OCI-LY1 (cell line): Measurements from ENCODE around the gene SLC15A1.

Experiments
- H2AFZ ChIP-seq: fragments of 200-600 bp; sonication (generic), shearing (Covaris generic); 2 replicates; pipeline ENCODE4 v1.6.0; 2014; ENCODE audit warnings: antibody characterized with exemption, mild to moderate bottlenecking, low read length
- H3F3A ChIP-seq: fragments of 200-600 bp; sonication (generic), shearing (Covaris generic); 2 replicates; pipeline ENCODE4 v1.6.0; 2014; ENCODE audit warnings: mild to moderate bottlenecking, antibody characterized with exemption, low read length, moderate library complexity; ENCODE audit not compliant: insufficient read depth
- H3K27ac ChIP-seq: fragments of 200-600 bp; sonication (generic); 2 replicates; pipeline ENCODE4 v1.5.1; 2014; ENCODE audit warnings: low read length, mixed run types, mild to moderate bottlenecking, low read depth; ENCODE audit not compliant: poor library complexity, severe bottlenecking
- H3K27me3 ChIP-seq: fragments of 200-600 bp; sonication (generic); 2 replicates; pipeline ENCODE4 v1.6.0; 2014; ENCODE audit warnings: antibody characterized with exemption, mild to moderate bottlenecking, low read length, moderate library complexity; ENCODE audit not compliant: insufficient read depth
- H3K36me3 ChIP-seq: fragments of 200-600 bp; sonication (generic); 2 replicates; pipeline ENCODE4 v1.6.1; 2014; ENCODE audit warnings: mild to moderate bottlenecking, antibody characterized with exemption, low read length, moderate library complexity, mixed read lengths; ENCODE audit not compliant: insufficient read depth
- H3K4me1 ChIP-seq: fragments of 200-600 bp; sonication (generic); 2 replicates; pipeline ENCODE4 v1.5.1; 2014; ENCODE audit warnings: mild to moderate bottlenecking, low read length, moderate library complexity; ENCODE audit not compliant: insufficient read depth, severe bottlenecking
- H3K4me2 ChIP-seq: fragments of 200-600 bp; sonication (generic), shearing (Covaris generic); 2 replicates; pipeline ENCODE4 v1.6.1; 2014; ENCODE audit warnings: low read length
- H3K4me3 ChIP-seq: fragments of 200-600 bp; sonication (generic); 2 replicates; pipeline ENCODE4 v1.5.1; 2014; ENCODE audit warnings: low read length, low read depth, mild to moderate bottlenecking, mixed read lengths; ENCODE audit not compliant: poor library complexity, severe bottlenecking
- H3K79me2 ChIP-seq: fragments of 200-600 bp; shearing (Covaris generic); 2 replicates; pipeline ENCODE4 v1.6.1; 2016; ENCODE audit warnings: mixed run types, low read length, mixed read lengths; ENCODE audit not compliant: insufficient read depth
- H3K9ac ChIP-seq: fragments of 200-600 bp; sonication (generic), shearing (Covaris generic); 2 replicates; pipeline ENCODE4 v1.6.1; 2014; ENCODE audit warnings: mild to moderate bottlenecking, low read length, mixed read lengths
- H3K9me2 ChIP-seq: fragments of 200-600 bp; sonication (generic), shearing (Covaris generic); 2 replicates; pipeline ENCODE4 v1.6.1; 2014; ENCODE audit warnings: low read depth, mild to moderate bottlenecking, low read length, mixed read lengths
- H3K9me3 ChIP-seq: fragments of 200-600 bp; shearing (Covaris generic); 2 replicates; pipeline ENCODE4 v1.6.1; 2014; ENCODE audit warnings: low read length, mixed read lengths
- H4K20me1 ChIP-seq: fragments of 200-600 bp; sonication (generic), shearing (Covaris generic); 2 replicates; pipeline ENCODE4 v1.6.0; 2016; ENCODE audit warnings: mild to moderate bottlenecking, low read length; ENCODE audit not compliant: insufficient read depth
- CTCF ChIP-seq: fragments of 200-600 bp; sonication (generic), shearing (Covaris generic); IDR thresholded peaks from 2 replicates; pipeline ENCODE4 v1.5.1; 2017; ENCODE audit warnings: mild to moderate bottlenecking, antibody characterized with exemption, low read length, moderate library complexity, mixed read lengths
- EZH2 ChIP-seq: fragments of 200-600 bp; sonication (generic), shearing (Covaris generic); IDR thresholded peaks from 2 replicates; pipeline ENCODE4 v1.8.0; 2017; ENCODE audit warnings: borderline replicate concordance, mixed run types, mild to moderate bottlenecking, antibody characterized with exemption, low read length, moderate library complexity, mixed read lengths

Gene SLC15A1

GRCh38 chr13:98676239-98676638 is 76.2 kb downstream of the SLC15A1 start:
- Histone ChIP-seq H3K4me1 (no peaks in the 10 kb centered on the region), H3K9me2 (no peaks in the 10 kb centered on the region), H3K79me2 (no peaks in the 10 kb centered on the region), H3K9ac (no peak overlapping the region), H3K27ac (no peak overlapping the region), H3K36me3 (no peaks in the 10 kb centered on the region), H3K9me3 (no peaks in the 10 kb centered on the region), H3K4me2 (no peak overlapping the region), H3K4me3 (no peak overlapping the region), H3K27me3 (no peaks in the 10 kb centered on the region; the same call in 1 of the 2 replicates), H3F3A (no peaks in the 10 kb centered on the region), H2AFZ (no peak overlapping the region), H4K20me1 (no peaks in the 10 kb centered on the region)
- TF ChIP-seq EZH2 (no peak), CTCF (no peak)

DNA sequence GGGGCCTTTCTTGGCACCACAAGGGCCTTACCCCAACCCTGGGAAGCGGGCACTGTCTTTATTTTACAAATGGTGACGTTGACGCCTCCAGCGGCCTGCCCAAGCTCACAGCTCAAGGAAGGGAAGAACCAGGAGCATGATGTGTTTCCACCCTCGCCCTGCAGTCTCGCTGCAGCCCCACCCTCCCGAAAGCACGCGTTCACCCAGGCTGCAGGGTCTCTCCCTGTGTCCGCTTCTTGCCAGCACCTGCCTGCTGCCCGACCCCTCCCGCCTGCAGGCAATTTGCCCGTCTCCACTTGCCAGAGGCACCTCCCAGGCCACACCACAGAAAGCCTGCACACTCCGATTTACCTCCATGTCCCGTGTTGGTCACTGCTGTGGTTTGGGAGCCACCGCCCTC is 76.6 kb downstream of the SLC15A1 start:
- Histone ChIP-seq H3K4me2 (no peak overlapping the region), H3K79me2 (no peaks in the 10 kb centered on the region), H3K27ac (no peak overlapping the region), H4K20me1 (no peaks in the 10 kb centered on the region), H3K9me2 (no peaks in the 10 kb centered on the region), H3K4me3 (no peak overlapping the region), H2AFZ (no peak overlapping the region), H3F3A (no peaks in the 10 kb centered on the region), H3K9ac (no peak overlapping the region), H3K27me3 (no peaks in the 10 kb centered on the region; the same call in 1 of the 2 replicates), H3K36me3 (no peaks in the 10 kb centered on the region), H3K4me1 (no peaks in the 10 kb centered on the region), H3K9me3 (no peaks in the 10 kb centered on the region)
- TF ChIP-seq EZH2 (no peak), CTCF (no peak)

GRCh38 chr13:98675066-98675465 is 77.4 kb downstream of the SLC15A1 start:
- Histone ChIP-seq H3K27me3 (no peaks in the 10 kb centered on the region; the same call in 1 of the 2 replicates), H3K27ac (no peak overlapping the region), H3K4me2 (no peak overlapping the region), H3K36me3 (no peaks in the 10 kb centered on the region), H3F3A (no peaks in the 10 kb centered on the region), H3K9me3 (no peaks in the 10 kb centered on the region), H3K4me1 (no peaks in the 10 kb centered on the region), H4K20me1 (no peaks in the 10 kb centered on the region), H2AFZ (no peak overlapping the region), H3K79me2 (no peaks in the 10 kb centered on the region), H3K9me2 (no peaks in the 10 kb centered on the region), H3K4me3 (no peak overlapping the region), H3K9ac (no peak overlapping the region)
- TF ChIP-seq CTCF (no peak), EZH2 (no peak)
